ENCODE results near the gene CST9.
"Not testable (repeated sequence)": the region's sequence is repeated elsewhere in the genome, so short reads cannot be mapped to it uniquely, and the experiment has no call there.

The CST9 gene

DNA sequence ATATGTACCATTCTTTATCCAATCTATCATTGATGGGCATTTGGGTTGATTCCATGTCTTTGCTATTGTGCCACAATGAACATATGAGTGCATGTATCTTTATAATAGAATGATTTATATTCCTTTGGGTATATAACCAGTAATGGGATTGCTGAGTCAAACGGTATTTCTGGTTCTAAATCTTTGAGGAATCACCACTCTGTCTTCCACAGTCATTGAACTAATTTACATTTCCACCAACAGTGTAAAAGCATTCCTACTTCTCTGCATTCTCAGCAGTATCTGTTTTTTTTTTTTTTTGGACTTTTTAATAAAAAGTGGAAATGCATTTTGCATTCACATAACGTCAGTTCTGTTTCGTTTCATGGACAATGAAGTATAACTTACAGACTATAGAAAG lies 16.7 kb upstream of the CST9 start:
- not testable (repeated sequence) for DNase-seq

DNA sequence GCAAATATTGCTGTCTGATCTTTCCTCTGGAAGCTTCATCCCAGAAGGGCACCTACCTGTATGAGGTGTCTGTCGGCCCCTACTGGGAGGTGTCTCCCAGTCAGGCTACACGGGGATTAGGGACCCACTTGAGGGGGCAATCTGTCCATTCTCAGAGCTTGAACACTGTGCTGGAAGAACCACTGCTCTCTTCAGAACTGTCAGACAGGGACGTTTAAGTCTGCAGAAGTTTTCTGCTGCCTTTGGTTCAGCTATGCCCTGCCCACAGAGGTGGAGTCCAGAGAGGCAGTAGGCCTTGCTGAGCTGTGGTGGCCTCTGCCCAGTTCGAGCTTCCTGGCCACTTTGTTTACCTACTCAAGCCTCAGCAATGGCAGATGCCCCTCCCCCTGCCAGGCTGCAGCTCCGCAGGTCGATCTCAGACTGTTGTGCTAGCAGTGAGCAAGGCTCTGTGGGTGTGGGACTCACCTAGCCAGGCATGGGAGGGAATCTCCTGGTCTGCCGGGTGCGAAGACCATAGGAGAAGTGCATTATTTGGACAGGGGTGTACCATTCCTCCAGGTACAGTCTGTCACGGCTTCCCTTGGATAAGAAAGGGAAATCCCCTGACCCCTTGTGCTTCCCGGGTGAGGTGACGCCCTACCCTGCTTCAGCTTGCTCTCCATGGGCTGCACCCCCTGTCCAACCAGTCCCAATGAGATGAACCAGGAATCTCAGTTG lies 15.1 kb upstream of the CST9 start:
- not testable (repeated sequence) for DNase-seq

GRCh38 chr20:23614163-23614562 lies 8.4 kb upstream of the CST9 start:
- DNase-seq, result no peak

GRCh38 chr20:23613676-23614075 lies 8.0 kb upstream of the CST9 start:
- DNase-seq, result no peak

GRCh38 chr20:23612396-23612795 lies 6.7 kb upstream of the CST9 start:
- DNase-seq, result no peak

- DNase-seq, result no peak
These were observed 3.9 kb upstream of the CST9 start for GRCh38 chr20:23609486-23610109.

- no peak for DNase-seq
These were observed 2.6 kb upstream of the CST9 start for GRCh38 chr20:23608251-23608846.

DNA sequence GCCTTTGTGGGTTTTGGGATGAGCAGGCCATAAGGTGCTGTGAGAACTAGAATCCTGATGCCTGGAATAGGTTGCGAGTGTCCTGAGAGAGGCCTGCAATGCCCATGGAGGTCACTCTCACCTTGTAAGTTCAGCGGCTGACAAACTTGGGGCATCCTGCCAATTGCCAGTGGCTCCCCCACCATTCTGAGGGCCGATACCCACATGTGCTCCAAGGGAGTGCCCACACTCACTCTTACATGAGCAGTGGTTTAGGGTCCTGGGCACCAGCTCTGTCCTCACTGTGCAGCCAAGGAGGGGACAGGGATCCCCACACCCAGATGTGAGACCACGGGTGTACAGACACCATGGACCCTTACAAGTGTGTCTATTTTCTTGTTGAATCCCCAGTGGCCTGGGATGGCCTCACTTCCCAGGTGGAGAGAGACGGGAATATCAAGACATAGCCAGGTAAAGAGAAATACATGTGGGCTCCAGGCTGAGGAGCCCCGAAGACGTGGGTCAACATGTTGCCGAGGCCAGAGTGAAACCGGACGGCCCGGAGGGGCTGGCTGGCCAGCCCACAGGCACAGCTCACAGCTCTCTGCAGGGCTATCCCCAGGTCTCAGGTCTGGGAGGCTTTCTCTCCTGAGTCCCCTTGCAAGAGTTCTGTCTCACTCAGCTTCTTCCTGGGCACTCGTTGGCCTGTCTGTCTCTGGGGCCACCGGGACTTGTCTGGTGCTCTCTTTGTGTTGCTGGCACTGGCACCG lies 2.0 kb upstream of the CST9 start:
- no peak for DNase-seq

DNA sequence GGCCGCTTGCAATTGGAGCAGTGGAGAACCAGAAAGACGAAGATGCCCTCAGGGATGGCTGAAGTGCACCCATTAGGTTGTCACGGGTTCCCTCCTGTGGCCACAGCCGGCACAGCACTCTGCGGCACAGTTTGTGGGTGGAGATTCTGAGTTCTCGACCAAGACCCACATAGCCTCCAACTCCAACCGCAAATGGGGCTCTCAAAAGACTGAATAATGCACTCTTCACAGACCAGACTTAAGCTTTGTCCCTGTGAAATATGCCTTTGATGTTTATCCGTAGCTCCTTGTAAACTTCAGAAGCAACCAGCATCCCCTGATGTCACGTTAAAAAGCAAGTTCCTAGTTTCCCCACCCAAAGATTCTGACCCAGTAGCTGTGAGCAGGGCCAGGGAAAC lies 934 bp upstream of the CST9 start:
- no peak for DNase-seq

GRCh38 chr20:23604306-23604705 lies 1.4 kb downstream of the CST9 start:
- no peak for DNase-seq

DNA sequence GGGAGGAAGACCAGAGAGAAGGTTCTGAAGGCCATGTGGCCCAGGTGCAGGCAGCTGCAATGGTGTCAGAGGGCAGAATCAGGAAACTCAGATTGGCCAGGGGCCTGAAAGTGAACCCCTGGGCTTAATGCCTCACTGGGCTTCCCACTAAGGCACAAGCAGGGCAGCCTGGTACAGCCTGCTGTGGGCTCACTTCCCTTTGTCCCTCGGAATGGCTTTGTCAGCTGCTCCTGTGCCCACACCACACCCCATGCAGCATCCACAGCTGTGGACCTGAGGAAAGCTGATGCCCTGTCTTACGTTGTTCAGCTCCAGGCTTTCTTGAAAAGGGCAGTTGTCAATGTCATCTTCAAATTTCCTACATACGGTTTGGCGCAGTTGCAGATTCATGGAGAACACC lies 2.4 kb downstream of the CST9 start:
- no peak for DNase-seq

DNA sequence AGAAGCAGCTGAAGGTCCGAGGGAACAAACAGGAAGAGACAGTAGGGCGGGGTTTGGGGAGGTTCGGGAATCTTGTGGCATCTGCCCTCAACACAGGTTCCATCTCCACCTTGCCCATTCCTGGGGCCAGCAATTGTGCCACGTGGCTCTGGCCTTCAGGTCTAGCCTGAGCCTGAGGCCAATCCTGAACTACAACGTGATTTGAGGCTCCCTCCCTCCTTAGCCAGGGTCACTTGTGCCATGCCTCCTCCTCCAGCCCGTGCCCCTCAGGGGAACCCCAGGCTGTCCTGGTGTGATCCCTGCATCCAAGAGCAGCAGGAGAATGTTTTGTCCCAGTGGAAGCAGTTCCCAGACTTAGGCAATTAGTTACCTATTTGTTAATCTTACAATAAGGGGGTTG lies 3.0 kb downstream of the CST9 start:
- DNase-seq, result no peak

- DNase-seq, result no peak
These were observed 3.5 kb downstream of the CST9 start for GRCh38 chr20:23602241-23602640.

DNA sequence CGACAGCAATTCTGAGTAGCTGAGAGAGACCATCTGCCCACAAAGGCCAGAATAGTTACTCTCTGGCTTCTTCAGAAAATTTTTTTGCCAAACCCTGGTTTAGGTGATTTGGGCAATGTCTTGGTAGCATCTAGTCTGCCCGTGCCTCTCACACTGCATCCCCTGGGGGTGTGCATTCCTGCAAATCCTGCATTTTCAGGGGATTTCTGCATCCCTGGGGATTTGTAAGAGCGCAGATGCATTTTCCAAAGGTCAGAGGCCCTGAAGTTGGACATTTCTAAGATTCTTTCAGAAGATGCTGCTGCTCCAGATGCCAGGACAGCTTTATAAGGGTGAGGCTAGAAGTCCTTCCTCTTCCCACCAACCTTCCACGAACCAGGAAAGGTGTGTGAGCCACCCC lies 4.0 kb downstream of the CST9 start:
- no peak for DNase-seq

GRCh38 chr20:23598481-23598880 lies 7.2 kb downstream of the CST9 start:
- DNase-seq, result no peak

- DNase-seq, result no peak
These were observed 9.0 kb downstream of the CST9 start for GRCh38 chr20:23596579-23597250.

GRCh38 chr20:23595941-23596340 lies 9.8 kb downstream of the CST9 start:
- DNase-seq, result no peak

GRCh38 chr20:23588434-23589403 lies 17.0 kb downstream of the CST9 start:
- no peak for DNase-seq

- DNase-seq, result no peak
These were observed 18.1 kb downstream of the CST9 start for GRCh38 chr20:23587631-23588030.

DNA sequence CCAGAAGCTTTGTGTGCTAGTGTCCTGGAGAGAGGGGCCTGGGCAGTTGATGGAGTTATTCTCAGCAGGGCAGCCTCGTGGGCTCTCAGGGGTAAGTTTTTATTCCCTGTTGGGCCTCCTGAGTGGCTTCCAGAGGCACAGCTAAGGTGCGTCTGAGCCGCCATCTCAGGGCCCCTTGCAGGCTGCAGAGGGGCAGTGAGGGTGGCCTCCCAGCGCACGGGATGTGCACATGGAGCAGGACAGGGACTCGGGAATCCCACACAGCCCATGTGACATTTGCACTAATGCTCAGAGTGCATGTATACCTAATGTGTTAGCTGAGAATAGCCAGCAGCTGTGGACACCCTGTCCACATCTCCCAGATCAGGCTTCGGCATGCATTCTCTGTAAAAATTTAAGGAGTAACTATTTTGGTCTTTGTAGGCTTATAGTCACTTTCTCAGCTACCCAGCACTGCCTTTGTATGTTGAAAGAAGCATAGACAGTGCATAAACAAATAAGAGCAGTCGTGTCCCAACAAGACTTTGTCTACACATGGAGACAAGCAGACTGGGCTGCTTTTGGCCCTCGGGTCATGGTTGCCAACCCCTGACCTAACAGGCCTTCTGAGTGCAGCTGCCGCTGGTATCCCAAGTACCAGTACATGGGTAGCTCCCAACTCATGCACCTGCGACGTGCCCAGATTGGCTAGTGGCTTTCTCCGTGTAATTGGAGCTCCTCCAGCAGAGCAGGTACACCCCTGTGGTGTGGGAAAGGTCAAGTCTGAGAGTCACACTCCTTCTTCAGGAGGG lies 18.8 kb downstream of the CST9 start:
- DNase-seq, result no peak

Data from cortex of kidney (tissue), 1 donor.